Stimulated activated CD4-positive, alpha-beta T cell treated with anti-CD3 and anti-CD28 coated beads, Interleukin-12 subunit alpha, Interleukin-12 subunit beta, amount 100 ng/mL, for 4 hours (primary cell): ENCODE results near the gene HNRNPL.
"Not testable (repeated sequence)": the region's sequence is repeated elsewhere in the genome, so short reads cannot be mapped to it uniquely, and the experiment has no call there.

Experiments
- DNase-seq: peaks from one replicate; pipeline ENCODE4 v3.0.0-alpha.2; 2020

Gene HNRNPL

GRCh38 chr19:38825936-38826335 is 23.9 kb downstream of the HNRNPL start:
- DNase-seq: not testable (repeated sequence)

- DNase-seq: not testable (repeated sequence)
These were observed 28.5 kb downstream of the HNRNPL start for GRCh38 chr19:38821230-38821825.

- DNase-seq: no peak
These were observed 30.4 kb downstream of the HNRNPL start for GRCh38 chr19:38819231-38819920.

- no peak for DNase-seq
These were observed 32.7 kb downstream of the HNRNPL start for GRCh38 chr19:38817081-38817480.

GRCh38 chr19:38816131-38816750 is 33.5 kb downstream of the HNRNPL start:
- DNase-seq: no peak

- DNase-seq: no peak
These were observed 34.5 kb downstream of the HNRNPL start for GRCh38 chr19:38815059-38816001.

- not testable (repeated sequence) for DNase-seq
These were observed 35.9 kb downstream of the HNRNPL start for GRCh38 chr19:38813932-38814331.

- DNase-seq: no peak
These were observed 36.5 kb downstream of the HNRNPL start for GRCh38 chr19:38813323-38813722.

GRCh38 chr19:38812841-38813320 is 36.9 kb downstream of the HNRNPL start, which contains the start of gene LGALS4:
Gene LGALS4, minus strand, starts transcription at chr19:38812945. Its CDS starts 59 bp downstream, at chr19:38812886.
- DNase-seq: no peak

- DNase-seq: no peak
These were observed 37.6 kb downstream of the HNRNPL start for GRCh38 chr19:38812009-38812840.

GRCh38 chr19:38809592-38810252 is 40.1 kb downstream of the HNRNPL start:
- no peak for DNase-seq

- no peak for DNase-seq
These were observed 41.0 kb downstream of the HNRNPL start for GRCh38 chr19:38808741-38809140.

- not testable (repeated sequence) for DNase-seq
These were observed 42.2 kb downstream of the HNRNPL start for GRCh38 chr19:38807374-38808098.

GRCh38 chr19:38806371-38806770 is 43.4 kb downstream of the HNRNPL start:
- no peak for DNase-seq

- DNase-seq: no peak
These were observed 44.6 kb downstream of the HNRNPL start for GRCh38 chr19:38805180-38805579.

- no peak for DNase-seq
These were observed 46.2 kb downstream of the HNRNPL start for GRCh38 chr19:38803543-38803942.

GRCh38 chr19:38801359-38802095 is 48.3 kb downstream of the HNRNPL start:
- DNase-seq: no peak

GRCh38 chr19:38800577-38801347 is 49.0 kb downstream of the HNRNPL start:
- no peak for DNase-seq

GRCh38 chr19:38799104-38799503 is 50.7 kb downstream of the HNRNPL start:
- no peak for DNase-seq
